ENCODE data around the gene GALNT6.
"Not testable (repeated sequence)": the region's sequence is repeated elsewhere in the genome, so short reads cannot be mapped to it uniquely, and the experiment has no call there.

The GALNT6 gene

GRCh38 chr12:51322452-51322851 is 68.8 kb downstream of the GALNT6 start:
- DNase-seq: no peak

GRCh38 chr12:51321882-51322281 is 69.3 kb downstream of the GALNT6 start:
- DNase-seq: no peak

- no peak for DNase-seq
These were observed 70.4 kb downstream of the GALNT6 start for GRCh38 chr12:51320695-51321320.

- DNase-seq: no peak
These were observed 70.9 kb downstream of the GALNT6 start for GRCh38 chr12:51320311-51320694.

GRCh38 chr12:51318846-51319599 is 72.2 kb downstream of the GALNT6 start:
- DNase-seq: no peak

- DNase-seq: not testable (repeated sequence)
These were observed 73.0 kb downstream of the GALNT6 start for GRCh38 chr12:51318057-51318806.

GRCh38 chr12:51311389-51311788 is 79.8 kb downstream of the GALNT6 start:
- no peak for DNase-seq

- no peak for DNase-seq
These were observed 83.3 kb downstream of the GALNT6 start for GRCh38 chr12:51307655-51308593.

- no peak for DNase-seq
These were observed 84.7 kb downstream of the GALNT6 start for GRCh38 chr12:51306507-51306906.

Measured in NCI-H446 (cell line).